SIG-M5 treated with dmso at 0.1 percent for 504 hours (cell line): Measurements from ENCODE around the gene ACE.

Source experiments
- DNase-seq: peaks from one replicate; lab custom pipeline; 2025; ENCODE audit not compliant: unreplicated experiment; lab: John Stamatoyannopoulos, UW

ACE gene

GRCh38 chr17:63534816-63535455 lies 58.1 kb downstream of the ACE start:
- DNase-seq, result no peak

- DNase-seq, result no peak
Measured at GRCh38 chr17:63535640-63536039, 58.8 kb downstream of the ACE start.

GRCh38 chr17:63537001-63537400 lies 60.1 kb downstream of the ACE start:
- no peak for DNase-seq

GRCh38 chr17:63537991-63538692 lies 61.3 kb downstream of the ACE start:
- DNase-seq, result no peak

- DNase-seq, result no peak
Measured at GRCh38 chr17:63538693-63539595, 62.1 kb downstream of the ACE start.

GRCh38 chr17:63540590-63540989 lies 63.7 kb downstream of the ACE start:
- DNase-seq, result no peak

GRCh38 chr17:63542218-63542545 lies 65.3 kb downstream of the ACE start:
- DNase-seq, result no peak

- no peak for DNase-seq
Measured at GRCh38 chr17:63542942-63543821, 66.3 kb downstream of the ACE start.

- no peak for DNase-seq
Measured at GRCh38 chr17:63543822-63544420, 67.1 kb downstream of the ACE start.

- no peak for DNase-seq
Measured at GRCh38 chr17:63544467-63545301, 67.8 kb downstream of the ACE start.

- no peak for DNase-seq
Measured at GRCh38 chr17:63546308-63547082, 69.6 kb downstream of the ACE start.

- no peak for DNase-seq
Measured at GRCh38 chr17:63547083-63547523, 70.2 kb downstream of the ACE start.
